ENCODE measurements around the gene VSTM2L. TPM values are rescaled to one million over a fixed set of nuclear protein-coding genes. Genes with fewer than 3 reads are reported as not detected.

VSTM2L gene
- total and polyA plus RNA-seq, 2 of the 13 experiments (the other 11 are each of a cell fraction or from before 2014, with no cell fraction given), result not detected

DNA sequence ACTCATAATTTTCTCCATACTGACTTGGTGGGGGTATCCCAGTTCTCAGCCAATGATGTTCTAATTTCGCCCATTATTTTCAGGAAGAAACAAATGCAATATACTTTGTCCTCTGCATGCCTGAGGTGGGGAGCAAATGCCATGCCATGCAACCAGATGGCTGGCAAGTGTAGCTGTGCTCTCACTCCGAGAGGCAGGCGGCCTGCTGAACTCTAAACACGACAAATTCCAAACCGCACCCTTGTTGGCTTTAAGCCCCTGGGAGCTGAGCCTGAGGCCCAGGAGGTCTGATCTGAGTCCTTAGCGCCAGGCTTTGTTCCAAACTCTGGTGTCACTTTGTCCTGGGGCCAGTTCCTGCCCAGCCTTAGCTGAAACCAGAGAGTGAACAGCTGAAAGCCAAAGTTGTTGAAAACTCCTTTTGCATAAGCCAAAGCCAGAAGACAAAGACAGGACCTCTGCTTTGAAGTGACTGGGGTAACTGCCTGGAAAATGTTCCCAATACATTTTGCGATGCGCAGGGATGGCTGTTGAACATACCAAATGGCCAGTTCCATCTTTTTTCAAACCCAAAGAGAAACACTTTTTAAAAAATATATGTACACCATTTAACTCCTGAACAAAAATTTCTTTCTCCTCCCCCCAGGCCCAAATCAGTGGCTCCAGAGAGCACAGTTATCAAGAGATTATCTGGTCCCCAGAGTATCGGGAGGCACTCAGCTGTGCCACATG lies 84.1 kb downstream of the VSTM2L start (continued):
- TF ChIP-seq, protein P1, sequence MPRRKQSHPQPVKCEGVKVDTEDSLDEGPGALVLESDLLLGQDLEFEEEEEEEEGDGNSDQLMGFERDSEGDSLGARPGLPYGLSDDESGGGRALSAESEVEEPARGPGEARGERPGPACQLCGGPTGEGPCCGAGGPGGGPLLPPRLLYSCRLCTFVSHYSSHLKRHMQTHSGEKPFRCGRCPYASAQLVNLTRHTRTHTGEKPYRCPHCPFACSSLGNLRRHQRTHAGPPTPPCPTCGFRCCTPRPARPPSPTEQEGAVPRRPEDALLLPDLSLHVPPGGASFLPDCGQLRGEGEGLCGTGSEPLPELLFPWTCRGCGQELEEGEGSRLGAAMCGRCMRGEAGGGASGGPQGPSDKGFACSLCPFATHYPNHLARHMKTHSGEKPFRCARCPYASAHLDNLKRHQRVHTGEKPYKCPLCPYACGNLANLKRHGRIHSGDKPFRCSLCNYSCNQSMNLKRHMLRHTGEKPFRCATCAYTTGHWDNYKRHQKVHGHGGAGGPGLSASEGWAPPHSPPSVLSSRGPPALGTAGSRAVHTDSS (CRISPR knock-in tag; conservative IDR thresholded peaks at IDR 0.05), result no peak
- TF ChIP-seq SP4 (CRISPR knock-in tag; IDR thresholded peaks at IDR 0.05), result peak; percentile 39; the same call in 1 of the 2 replicates
- peak; percentile 28; the same call in 1 of the 2 replicates for TF ChIP-seq ZNF281 (CRISPR knock-in tag; IDR thresholded peaks at IDR 0.05; ENCODE audit: borderline replicate concordance)
- no peak for TF ChIP-seq MAFF (IDR thresholded peaks at IDR 0.05; ENCODE audit: low read depth, low read length)
- TF ChIP-seq ZNF598 (CRISPR knock-in tag; IDR thresholded peaks at IDR 0.05; ENCODE audit: borderline replicate concordance), result peak; percentile 67; the same call in 1 of the 2 replicates
- no peak for TF ChIP-seq PCBP2 (optimal IDR thresholded peaks at IDR 0.05; ENCODE audit: low read depth, low read length, poor library complexity, severe bottlenecking)
- 0 out of 2 replicates have a peak, but pooled peaks have one; percentile 72 for TF ChIP-seq ZNF124 (CRISPR knock-in tag; IDR thresholded peaks at IDR 0.05)
- TF ChIP-seq ZXDC (CRISPR knock-in tag; IDR thresholded peaks at IDR 0.05), result no peak
- peak; percentile 52; the same call in 1 of the 2 replicates for TF ChIP-seq KAT7 (CRISPR knock-in tag; IDR thresholded peaks at IDR 0.05; ENCODE audit: borderline replicate concordance)
- TF ChIP-seq MTA3 (CRISPR knock-in tag; IDR thresholded peaks at IDR 0.05), result no peak; the same call in 1 of the 2 replicates
- no peak for TF ChIP-seq JDP2 (CRISPR knock-in tag; IDR thresholded peaks at IDR 0.05; ENCODE audit: borderline replicate concordance)
- no peak for TF ChIP-seq ZNF329 (CRISPR knock-in tag; IDR thresholded peaks at IDR 0.05; ENCODE audit: low read depth)
- TF ChIP-seq POGZ (CRISPR knock-in tag; IDR thresholded peaks at IDR 0.05), result no peak
- TF ChIP-seq ZNF552 (CRISPR knock-in tag; IDR thresholded peaks at IDR 0.05; ENCODE audit: borderline replicate concordance), result no peak
- no peak for TF ChIP-seq KMT2B (CRISPR knock-in tag; IDR thresholded peaks at IDR 0.05)
- TF ChIP-seq HNF4G (IDR thresholded peaks at IDR 0.05; ENCODE audit: borderline replicate concordance, low read depth, low read length), result peak; percentile 46
- TF ChIP-seq HNF4G (CRISPR knock-in tag; IDR thresholded peaks at IDR 0.05; ENCODE audit: borderline replicate concordance, low read depth), result no peak
- 0 out of 2 replicates have a peak, but pooled peaks have one; percentile 20 for TF ChIP-seq ZNF101 (CRISPR knock-in tag; IDR thresholded peaks at IDR 0.05; ENCODE audit: borderline replicate concordance, low read depth)
- no peak for TF ChIP-seq NONO (IDR thresholded peaks at IDR 0.05)
- 0 out of 2 replicates have a peak, but pooled peaks have one; percentile 2 for TF ChIP-seq NONO (CRISPR knock-in tag; conservative IDR thresholded peaks at IDR 0.05)
- TF ChIP-seq ZNF678 (CRISPR knock-in tag; IDR thresholded peaks at IDR 0.05), result no peak
- TF ChIP-seq ZNF607 (CRISPR knock-in tag; IDR thresholded peaks at IDR 0.05; ENCODE audit: borderline replicate concordance), result no peak
- no peak for TF ChIP-seq ZNF709 (CRISPR knock-in tag; IDR thresholded peaks at IDR 0.05)
- TF ChIP-seq SNAPC2 (CRISPR knock-in tag; IDR thresholded peaks at IDR 0.05), result no peak

Measured in HepG2 (cell line).